HG03097 (cell line): ENCODE data around the gene PRR23C.

ENCODE experiments used
- ATAC-seq: cut with Tn5 transposase; IDR thresholded peaks from one replicate; pipeline ENCODE4 v1.9.1; 2021; ENCODE audit not compliant: unreplicated experiment, low FRiP score

Gene PRR23C

DNA sequence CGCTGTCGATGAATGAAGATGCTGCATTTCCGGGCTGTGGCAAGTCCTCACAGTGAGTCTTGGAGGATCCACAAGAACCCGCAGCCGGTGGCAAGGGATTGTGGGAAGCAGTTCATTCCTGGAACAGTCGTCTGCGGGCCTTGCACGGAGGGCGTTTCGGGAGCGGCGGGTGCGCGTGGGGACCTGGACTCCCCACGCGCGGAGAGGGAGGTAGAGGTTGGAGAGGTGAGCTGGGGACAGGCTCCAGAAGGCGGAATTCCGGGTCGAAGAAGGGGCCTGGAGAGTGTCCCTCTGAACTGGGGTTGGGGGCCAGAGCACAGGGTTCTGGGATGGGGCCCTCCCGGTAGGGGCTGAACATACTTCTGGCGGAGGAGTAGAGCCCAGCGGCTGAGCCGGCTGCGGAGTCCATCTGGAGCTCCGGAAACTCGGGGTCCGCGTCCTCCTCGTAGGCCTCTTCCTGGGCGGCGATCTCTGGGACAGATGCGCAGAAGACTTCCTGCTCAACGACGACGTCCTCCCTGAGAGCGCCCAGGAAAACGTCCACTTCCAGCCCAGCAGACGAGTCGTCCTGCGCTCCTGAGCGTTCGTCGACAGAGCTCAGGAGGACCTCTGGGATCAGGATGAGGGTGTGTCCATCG, 39.2 kb downstream of the PRR23C start:
- no peak for ATAC-seq

GRCh38 chr3:138995706-138996105, 49.0 kb downstream of the PRR23C start:
- ATAC-seq: no peak
